HCT116 (cell line): ENCODE measurements around the gene FCRL6. TPM values are rescaled to one million over a fixed set of nuclear protein-coding genes. Genes with fewer than 3 reads are reported as not detected.
A peak's percentile ranks its signal among the peaks of the same experiment; 100 is the strongest.

Experiments
- ATAC-seq: fragments of 200-7000 bp; cut with Tn5 transposase; 2 replicates; pipeline ENCODE4 v1.9.1; 2020; ENCODE audit warnings: mild to moderate bottlenecking, moderate library complexity
- BruUV-seq: library from RNA; stranded (reverse); fragments of 400-500 nt; replicated peaks from 2 replicates; lab custom pipeline; 2021; lab: Mats Ljungman, UMichigan
- CTCF ChIA-PET: fragments of 300-600 bp; sonication (Branson Sonifier 250); formaldehyde crosslinking; loops from one replicate; lab custom pipeline; 2021; ENCODE audit warnings: antibody characterized with exemption; lab: Charles Lee
- POLR2A ChIA-PET: fragments of 300-600, 350-600 bp; sonication (Branson Sonifier 250); formaldehyde crosslinking; loops from one replicate; lab custom pipeline; 2021; ENCODE audit warnings: antibody characterized with exemption; lab: Charles Lee
- RAD21 ChIA-PET, 2 experiments: fragments of 300-600 bp; sonication (Branson Sonifier 250); formaldehyde crosslinking; loops; one replicate each; lab custom pipeline; 2023; ENCODE audit warnings: low total read pairs in 2 of 2; ENCODE audit not compliant: uncharacterized antibody in 2 of 2, unreplicated experiment in 2 of 2, low non-redundant PET in 1 of 2; lab: Charles Lee
- DNase-seq: peaks from one replicate; pipeline ENCODE4 v3.0.0-alpha.2; 2010; ENCODE audit warnings: low read depth, low spot score
- H2AFZ ChIP-seq: fragments of 200-600 bp; shearing (Covaris generic), sonication (generic); 2 replicates; pipeline ENCODE4 v1.6.1; 2017; ENCODE audit warnings: low read depth, mixed run types, mixed read lengths, antibody characterized with exemption, low read length; ENCODE audit not compliant: poor library complexity, severe bottlenecking
- H3K27ac ChIP-seq: 2 replicates; pipeline ENCODE4 v1.5.1; 2012; ENCODE audit warnings: low read depth, low read length
- H3K27me3 ChIP-seq: fragments of 200-600 bp; sonication (generic); 2 replicates; pipeline ENCODE4 v1.6.1; 2016; ENCODE audit warnings: mixed run types, low read length, mixed read lengths; ENCODE audit not compliant: insufficient read depth
- H3K36me3 ChIP-seq, 2 experiments: fragments of 200-500 bp in 1 of 2; fragments of 200-600 bp in 1 of 2; sonication (Bioruptor generic) in 1 of 2; sonication (generic) in 1 of 2; 2 replicates each; pipeline versions ENCODE4 v1.5.1 to v1.6.1; 2014 to 2016; ENCODE audit warnings: low read length in 2 of 2, inconsistent platforms in 1 of 2, mixed read lengths in 1 of 2, mixed run types in 1 of 2; ENCODE audit not compliant: insufficient read depth in 2 of 2, control insufficient read depth in 1 of 2
- H3K4me1 ChIP-seq, 2 experiments: fragments of 200-600 bp in 1 of 2; sonication (generic) in 1 of 2; 2 replicates each; pipeline versions ENCODE4 v1.5.1 to v1.6.1; 2012 to 2017; ENCODE audit warnings: low read length in 2 of 2, inconsistent platforms in 1 of 2, mild to moderate bottlenecking in 1 of 2, mixed read lengths in 1 of 2, mixed run types in 1 of 2, moderate library complexity in 1 of 2; ENCODE audit not compliant: insufficient read depth in 2 of 2, control insufficient read depth in 1 of 2
- H3K4me2 ChIP-seq: fragments of 200-600 bp; sonication (generic); 2 replicates; pipeline ENCODE4 v1.6.1; 2017; ENCODE audit warnings: mixed run types, low read length, mixed read lengths
- H3K4me3 ChIP-seq, 2 experiments: fragments of 200-600 bp in 1 of 2; sonication (generic) in 1 of 2; replicated peaks in 1 of 2; 2 replicates each; pipeline ENCODE4 v1.5.1; 2011 to 2016; ENCODE audit warnings: low read length in 2 of 2, control low read depth in 1 of 2, low read depth in 1 of 2, mild to moderate bottlenecking in 1 of 2, mixed read lengths in 1 of 2, mixed run types in 1 of 2
- H3K79me2 ChIP-seq: fragments of 200-600 bp; sonication (generic); 2 replicates; pipeline ENCODE4 v1.6.1; 2017; ENCODE audit warnings: mild to moderate bottlenecking, mixed run types, low read length, moderate library complexity, mixed read lengths; ENCODE audit not compliant: insufficient read depth
- H3K9ac ChIP-seq: fragments of 200-600 bp; sonication (generic); 2 replicates; pipeline ENCODE4 v1.6.1; 2016; ENCODE audit warnings: low read length, mixed read lengths
- H3K9me2 ChIP-seq: fragments of 200-600 bp; sonication (generic), shearing (Covaris generic); 2 replicates; pipeline ENCODE4 v1.6.1; 2017; ENCODE audit warnings: mixed run types, mild to moderate bottlenecking, moderate library complexity; ENCODE audit not compliant: insufficient read depth
- H3K9me3 ChIP-seq, 2 experiments: fragments of 200-500 bp in 1 of 2; fragments of 200-600 bp in 1 of 2; sonication (Bioruptor generic) in 1 of 2; sonication (generic) in 1 of 2; 2 replicates each; pipeline ENCODE4 v1.6.1; 2014 to 2017; ENCODE audit warnings: low read length in 2 of 2, mixed read lengths in 2 of 2, inconsistent platforms in 1 of 2, low read depth in 1 of 2, mild to moderate bottlenecking in 1 of 2, mixed run types in 1 of 2, moderate library complexity in 1 of 2; ENCODE audit not compliant: control insufficient read depth in 1 of 2, insufficient read depth in 1 of 2
- H4K20me1 ChIP-seq: fragments of 200-600 bp; sonication (generic), shearing (Covaris generic); 2 replicates; pipeline ENCODE4 v1.6.1; 2017; ENCODE audit warnings: mixed run types, mild to moderate bottlenecking, moderate library complexity; ENCODE audit not compliant: insufficient read depth
- ATF3 ChIP-seq: IDR thresholded peaks from 2 replicates; pipeline ENCODE4 v1.6.1; 2012
- CBX3 ChIP-seq: IDR thresholded peaks from 2 replicates; pipeline ENCODE4 v1.6.1; 2012; ENCODE audit warnings: low read depth
- CTCF ChIP-seq, 3 experiments: fragments of 200-600 bp in 1 of 3; sonication (generic) in 1 of 3; IDR thresholded peaks in 2 of 3; conservative IDR thresholded peaks in 1 of 3; 2 replicates each; pipeline ENCODE4 v1.5.1; 2012 to 2017; ENCODE audit warnings: low read depth in 2 of 3, low read length in 2 of 3, antibody characterized with exemption in 1 of 3, borderline replicate concordance in 1 of 3, control low read depth in 1 of 3, mild to moderate bottlenecking in 1 of 3, mixed read lengths in 1 of 3, mixed run types in 1 of 3, moderate library complexity in 1 of 3; ENCODE audit not compliant: insufficient read depth in 1 of 3
- ELF1 ChIP-seq: IDR thresholded peaks from 2 replicates; pipeline ENCODE4 v1.6.1; 2012; ENCODE audit warnings: low read depth, borderline replicate concordance
- EZH2phosphoT487 ChIP-seq: fragments of 200-600 bp; IDR thresholded peaks from 2 replicates; pipeline ENCODE4 v1.6.1; 2018; ENCODE audit warnings: antibody characterized with exemption, borderline replicate concordance
- JUND ChIP-seq: IDR thresholded peaks from 2 replicates; pipeline ENCODE4 v1.6.1; 2012
- POLR2AphosphoS5 ChIP-seq: IDR thresholded peaks from 2 replicates; pipeline ENCODE4 v1.6.1; 2011; ENCODE audit warnings: mild to moderate bottlenecking, low read depth, low read length, moderate library complexity
- YY1 ChIP-seq: IDR thresholded peaks from 2 replicates; pipeline ENCODE4 v1.6.1; 2011; ENCODE audit warnings: low read length, low read depth, moderate library complexity, mild to moderate bottlenecking; ENCODE audit not compliant: insufficient replicate concordance; ENCODE audit errors: extremely low read depth
- ZNF274 ChIP-seq: fragments of 200-500 bp; sonication (Bioruptor generic); IDR thresholded peaks from 2 replicates; pipeline ENCODE4 v1.6.1; 2014; ENCODE audit warnings: mild to moderate bottlenecking, low read depth, low read length, inconsistent platforms
- intact Hi-C: fragments of 100-400 bp; cut with micrococcal nuclease; formaldehyde crosslinking; loops from 2 replicates; pipeline ENCODE4 v1.10.0; 2022
- total RNA-seq: library from RNA; stranded (reverse); gene quantifications from one replicate; pipeline ENCODE4 v1.2.1, GENCODE V29; 2021; ENCODE audit not compliant: unreplicated experiment

FCRL6 gene
- total RNA-seq, 1 experiment from 2014 or later, result not detected

GRCh38 chr1:159779403-159779851, 22.7 kb upstream of the FCRL6 start:
- H3K9me2 ChIP-seq, result no peaks in the 10 kb centered on the region
- H3K36me3 ChIP-seq, result no peaks in the 10 kb centered on the region
- H2AFZ ChIP-seq, result peak overlapping the region; percentile 99
- no peak for ATAC-seq
- no peaks in the 10 kb centered on the region for H3K9me3 ChIP-seq
- POLR2A ChIA-PET, result no interaction called here
- no peak for TF ChIP-seq YY1
- no peak for TF ChIP-seq CTCF (IDR thresholded peaks at IDR 0.05 in 2 of 3, conservative IDR thresholded peaks at IDR 0.05 in 1 of 3; ENCODE audit: borderline replicate concordance in 1 of 3, insufficient read depth in 1 of 3, low read depth in 2 of 3, low read length in 2 of 3)
- TF ChIP-seq ELF1, result no peak
- TF ChIP-seq ZNF274, result no peak
- no peak for TF ChIP-seq ATF3
- TF ChIP-seq EZH2phosphoT487, result no peak
- no peak for TF ChIP-seq POLR2AphosphoS5
- no peak for TF ChIP-seq CBX3
- TF ChIP-seq JUND, result no peak
- RAD21 ChIA-PET, result no interaction called here
- H3K4me2 ChIP-seq, result peak overlapping the region; percentile 74; the same call in 1 of the 2 replicates
- no peak for DNase-seq
- H3K27ac ChIP-seq, result no peak overlapping the region
- intact Hi-C loops, result no loop called here
- H3K4me1 ChIP-seq, result peaks cover 3 to 21% of the 10 kb centered on the region in 2 experiments; a peak in 2 of 4 replicates
- no peak overlapping the region for H3K4me3 ChIP-seq
- no peak overlapping the region for H3K9ac ChIP-seq
- H4K20me1 ChIP-seq, result no peaks in the 10 kb centered on the region
- no TSS peak for BruUV-seq
- no peaks in the 10 kb centered on the region for H3K79me2 ChIP-seq
- CTCF ChIA-PET, result interaction anchor here (1.2 kb wide), 1 partner anchor 111 kb away, joined by 4 read pairs; no protein-coding TSS in a partner anchor
- H3K27me3 ChIP-seq, result no peaks in the 10 kb centered on the region
